Measurements from ENCODE around the gene PCDHGA2.
"Not testable (repeated sequence)": the region's sequence is repeated elsewhere in the genome, so short reads cannot be mapped to it uniquely, and the experiment has no call there.

Gene PCDHGA2

DNA sequence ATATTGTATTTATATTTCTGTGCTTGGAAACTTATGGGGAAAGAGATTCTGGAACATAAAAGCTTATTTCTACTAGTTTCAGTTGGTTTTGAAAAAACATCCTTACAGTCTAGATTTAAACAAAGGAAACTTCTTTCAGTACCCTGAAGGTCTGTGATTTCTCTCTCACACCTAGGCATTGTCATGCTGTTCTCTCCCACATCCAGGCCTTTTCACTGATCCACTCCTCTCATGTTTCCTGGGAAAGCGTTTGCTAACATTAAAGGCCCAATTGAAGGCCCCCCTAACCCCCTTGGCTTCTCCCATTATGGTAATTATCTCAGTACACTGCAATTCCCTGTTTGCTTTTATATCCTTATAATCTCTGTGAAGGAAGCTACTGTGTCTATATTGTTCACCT lies 4.2 kb downstream of the PCDHGA2 start:
- no peak for DNase-seq (ENCODE audit: low read depth)
- TF ChIP-seq, protein P1, sequence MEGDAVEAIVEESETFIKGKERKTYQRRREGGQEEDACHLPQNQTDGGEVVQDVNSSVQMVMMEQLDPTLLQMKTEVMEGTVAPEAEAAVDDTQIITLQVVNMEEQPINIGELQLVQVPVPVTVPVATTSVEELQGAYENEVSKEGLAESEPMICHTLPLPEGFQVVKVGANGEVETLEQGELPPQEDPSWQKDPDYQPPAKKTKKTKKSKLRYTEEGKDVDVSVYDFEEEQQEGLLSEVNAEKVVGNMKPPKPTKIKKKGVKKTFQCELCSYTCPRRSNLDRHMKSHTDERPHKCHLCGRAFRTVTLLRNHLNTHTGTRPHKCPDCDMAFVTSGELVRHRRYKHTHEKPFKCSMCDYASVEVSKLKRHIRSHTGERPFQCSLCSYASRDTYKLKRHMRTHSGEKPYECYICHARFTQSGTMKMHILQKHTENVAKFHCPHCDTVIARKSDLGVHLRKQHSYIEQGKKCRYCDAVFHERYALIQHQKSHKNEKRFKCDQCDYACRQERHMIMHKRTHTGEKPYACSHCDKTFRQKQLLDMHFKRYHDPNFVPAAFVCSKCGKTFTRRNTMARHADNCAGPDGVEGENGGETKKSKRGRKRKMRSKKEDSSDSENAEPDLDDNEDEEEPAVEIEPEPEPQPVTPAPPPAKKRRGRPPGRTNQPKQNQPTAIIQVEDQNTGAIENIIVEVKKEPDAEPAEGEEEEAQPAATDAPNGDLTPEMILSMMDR (conservative IDR thresholded peaks at IDR 0.05; ENCODE audit: control insufficient read depth, insufficient read depth, low read depth, low read length): no peak
- no peak overlapping the region for H3K4me3 ChIP-seq (ENCODE audit: control insufficient read depth, low read depth, low read length)

DNA sequence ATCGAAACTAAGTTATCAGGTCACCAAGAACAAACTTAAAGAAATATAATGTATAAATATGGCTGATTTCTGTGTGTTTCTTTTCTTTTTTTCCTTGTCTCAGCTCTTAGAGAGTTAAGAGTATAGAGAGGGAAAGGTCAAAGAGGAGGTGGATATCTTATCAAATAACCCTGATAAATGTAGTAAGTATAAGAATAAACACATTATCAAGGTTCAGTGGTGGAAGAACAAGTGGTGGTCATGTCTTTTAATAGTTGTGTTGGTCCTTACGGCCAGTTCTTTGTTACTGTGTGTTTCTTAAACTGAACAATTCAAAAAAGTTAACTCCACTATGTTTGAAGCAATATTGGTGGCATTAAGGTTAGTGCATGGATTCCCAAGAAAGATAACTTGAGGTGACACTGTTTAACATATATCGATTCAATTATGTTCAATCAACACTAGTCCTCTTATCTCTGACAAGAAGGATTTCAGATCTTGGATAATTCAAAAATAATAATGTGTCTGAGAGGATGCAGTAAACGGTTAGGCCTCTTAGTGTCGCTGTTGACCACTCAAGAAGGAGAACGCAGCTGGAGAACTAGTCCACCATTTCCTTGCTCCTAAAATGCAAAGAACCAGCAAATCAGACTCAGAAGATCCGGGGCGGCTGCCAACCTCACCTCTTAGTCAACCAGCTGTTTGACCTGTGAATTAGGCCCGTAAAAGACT lies 4.8 kb downstream of the PCDHGA2 start, which contains the start of gene PCDHGA3:
PCDHGA3 (plus strand) TSS at position 588 of the 711 bp plus-strand sequence. CDS start 205 bp downstream, outside the sequence.
- peak within 1 kb of the TSS; percentile 14 for H3K4me3 ChIP-seq (ENCODE audit: control insufficient read depth, low read depth, low read length)
- peak; percentile 75 for DNase-seq (ENCODE audit: low read depth)
- TF ChIP-seq, protein P1 (conservative IDR thresholded peaks at IDR 0.05; ENCODE audit: control insufficient read depth, insufficient read depth, low read depth, low read length): peak; percentile 60

DNA sequence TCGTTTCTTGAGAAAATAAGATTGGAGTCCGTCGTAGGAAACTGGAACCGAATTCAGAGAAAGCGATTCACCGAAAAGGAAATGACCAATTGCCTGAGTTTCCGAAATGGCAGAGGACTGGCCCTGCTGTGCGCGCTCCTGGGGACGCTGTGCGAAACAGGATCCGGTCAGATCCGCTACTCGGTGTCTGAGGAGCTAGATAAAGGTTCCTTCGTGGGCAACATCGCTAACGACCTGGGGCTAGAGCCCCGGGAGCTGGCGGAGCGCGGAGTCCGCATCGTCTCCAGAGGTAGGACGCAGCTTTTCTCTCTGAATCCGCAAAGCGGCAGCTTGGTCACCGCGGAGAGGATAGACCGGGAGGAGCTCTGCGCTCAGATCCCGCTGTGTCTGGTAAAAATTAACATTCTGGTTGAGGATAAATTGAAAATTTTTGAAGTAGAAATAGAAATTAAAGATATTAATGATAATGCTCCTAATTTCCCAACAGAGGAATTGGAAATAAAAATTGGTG lies 5.4 kb downstream of the PCDHGA2 start:
- no peak for DNase-seq (ENCODE audit: low read depth)
- peak overlapping the region; percentile 14 for H3K4me3 ChIP-seq (ENCODE audit: control insufficient read depth, low read depth, low read length)
- TF ChIP-seq, protein P1 (conservative IDR thresholded peaks at IDR 0.05; ENCODE audit: control insufficient read depth, insufficient read depth, low read depth, low read length): no peak

DNA sequence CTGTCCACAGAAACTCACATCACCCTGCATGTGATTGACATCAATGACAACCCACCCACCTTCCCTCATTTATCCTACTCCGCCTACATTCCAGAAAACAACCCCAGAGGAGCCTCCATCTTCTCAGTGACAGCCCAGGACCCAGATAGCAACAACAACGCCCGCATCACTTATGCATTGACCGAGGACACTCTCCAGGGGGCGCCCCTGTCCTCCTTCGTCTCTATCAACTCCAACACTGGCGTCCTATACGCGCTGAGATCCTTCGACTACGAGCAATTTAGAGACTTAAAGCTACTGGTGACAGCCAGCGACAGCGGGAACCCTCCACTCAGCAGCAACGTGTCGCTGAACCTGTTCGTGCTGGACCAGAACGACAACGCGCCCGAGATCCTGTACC lies 6.8 kb downstream of the PCDHGA2 start:
- no peak overlapping the region for H3K4me3 ChIP-seq (ENCODE audit: control insufficient read depth, low read depth, low read length)
- no peak for DNase-seq (ENCODE audit: low read depth)
- TF ChIP-seq, protein P1 (conservative IDR thresholded peaks at IDR 0.05; ENCODE audit: control insufficient read depth, insufficient read depth, low read depth, low read length): no peak

DNA sequence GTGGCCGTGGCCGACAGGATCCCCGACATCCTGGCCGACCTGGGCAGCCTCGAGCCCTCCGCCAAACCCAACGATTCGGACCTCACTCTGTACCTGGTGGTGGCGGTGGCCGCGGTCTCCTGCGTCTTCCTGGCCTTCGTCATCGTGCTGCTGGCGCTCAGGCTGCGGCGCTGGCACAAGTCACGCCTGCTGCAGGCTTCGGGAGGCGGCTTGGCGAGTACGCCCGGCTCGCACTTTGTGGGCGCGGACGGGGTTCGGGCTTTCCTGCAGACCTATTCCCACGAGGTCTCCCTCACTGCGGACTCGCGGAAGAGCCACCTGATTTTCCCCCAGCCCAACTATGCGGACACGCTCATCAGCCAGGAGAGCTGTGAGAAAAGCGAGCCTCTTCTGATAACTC lies 7.5 kb downstream of the PCDHGA2 start:
- not testable (repeated sequence) for DNase-seq (ENCODE audit: low read depth); H3K4me3 ChIP-seq (ENCODE audit: control insufficient read depth, low read depth, low read length)

DNA sequence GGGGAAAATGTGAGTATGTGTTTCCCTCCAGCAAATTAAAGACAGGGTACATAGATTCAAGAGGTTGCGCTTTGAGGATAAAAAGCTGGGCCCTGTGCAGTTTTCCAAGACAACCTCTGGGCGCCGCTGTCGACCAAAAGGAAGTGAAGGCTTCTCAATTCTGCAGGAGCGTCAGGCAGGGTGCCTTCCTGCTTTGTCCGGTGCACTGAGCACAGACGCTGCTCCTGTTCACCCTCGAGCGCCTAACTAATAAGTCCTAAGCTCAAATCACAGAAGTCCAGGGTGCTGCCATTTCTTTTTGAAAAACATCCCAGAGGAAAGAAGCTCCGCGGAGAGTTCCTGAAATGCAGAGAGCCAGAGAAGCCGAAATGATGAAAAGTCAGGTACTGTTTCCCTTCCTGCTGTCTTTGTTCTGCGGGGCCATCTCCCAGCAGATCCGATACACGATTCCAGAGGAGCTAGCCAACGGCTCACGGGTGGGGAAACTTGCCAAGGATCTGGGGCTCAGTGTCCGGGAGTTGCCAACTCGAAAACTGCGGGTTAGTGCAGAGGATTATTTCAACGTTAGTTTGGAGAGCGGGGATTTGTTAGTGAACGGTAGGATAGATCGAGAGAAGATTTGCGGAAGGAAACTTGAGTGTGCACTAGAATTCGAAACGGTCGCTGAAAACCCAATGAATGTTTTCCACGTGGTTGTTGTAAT lies 11.5 kb downstream of the PCDHGA2 start, which contains the start of gene PCDHGB1:
PCDHGB1 (plus strand) TSS at position 183 of the 703 bp plus-strand sequence; CDS start at position 345, 162 bp downstream.
- H3K4me3 ChIP-seq (ENCODE audit: control insufficient read depth, low read depth, low read length): peak within 1 kb of the TSS; percentile 25

More for the DNA sequence above, 11.5 kb downstream of the PCDHGA2 start, which contains the start of gene PCDHGB1:
- DNase-seq (ENCODE audit: low read depth): peak; percentile 60
- TF ChIP-seq, protein P1 (conservative IDR thresholded peaks at IDR 0.05; ENCODE audit: control insufficient read depth, insufficient read depth, low read depth, low read length): peak; percentile 57

All from fibroblast of mammary gland (primary cell).